Fibroblast of pulmonary artery (primary cell): ENCODE measurements around the gene DEXI.

Source experiments
- DNase-seq: peaks from one replicate; pipeline ENCODE4 v3.0.0-alpha.2; 2010; ENCODE audit warnings: low read depth
- H3K4me3 ChIP-seq: replicated peaks from 2 replicates; pipeline ENCODE4 v1.5.1; 2011; ENCODE audit warnings: low read depth, mild to moderate bottlenecking, control low read depth, low read length, moderate library complexity
- CTCF ChIP-seq: IDR thresholded peaks from 2 replicates; pipeline ENCODE4 v1.5.1; 2011; ENCODE audit warnings: mild to moderate bottlenecking, control low read depth, low read length, inconsistent platforms; ENCODE audit errors: missing control alignments

Gene DEXI

GRCh38 chr16:10920726-10921427 is 21.4 kb downstream of the DEXI start:
- DNase-seq, result no peak
- TF ChIP-seq CTCF, result no peak
- H3K4me3 ChIP-seq, result no peak overlapping the region

- no peak for TF ChIP-seq CTCF
- no peak overlapping the region for H3K4me3 ChIP-seq
- no peak for DNase-seq
Measured at GRCh38 chr16:10919003-10919351, 23.3 kb downstream of the DEXI start.

GRCh38 chr16:10918294-10919002 is 23.8 kb downstream of the DEXI start:
- TF ChIP-seq CTCF, result no peak
- DNase-seq, result peak; percentile 97
- H3K4me3 ChIP-seq, result no peak overlapping the region

GRCh38 chr16:10916534-10916933 is 25.7 kb downstream of the DEXI start:
- TF ChIP-seq CTCF, result no peak
- DNase-seq, result no peak
- no peak overlapping the region for H3K4me3 ChIP-seq

GRCh38 chr16:10911267-10911666 is 31.0 kb downstream of the DEXI start:
- no peak for DNase-seq
- TF ChIP-seq CTCF, result no peak
- H3K4me3 ChIP-seq, result no peak overlapping the region

GRCh38 chr16:10907757-10908045 is 34.6 kb downstream of the DEXI start:
- DNase-seq, result no peak
- no peak for TF ChIP-seq CTCF
- no peak overlapping the region for H3K4me3 ChIP-seq
